Stimulated activated effector memory CD8-positive, alpha-beta T cell treated with anti-CD3 and anti-CD28 coated beads, Interleukin-12 subunit alpha, Interleukin-12 subunit beta, amount 100 ng/mL, for 72 hours (primary cell): ENCODE results near the gene CHST2.

ENCODE experiments used
- ATAC-seq: fragments of 150-1000 bp; cut with Tn5 transposase; 2 replicates; pipeline ENCODE4 v1.10.0; 2021
- DNase-seq, 2 donors: peaks; one replicate each; pipeline ENCODE4 v3.0.0; 2021 to 2022; ENCODE audit warnings: low spot score in 2 of 2
- H3K27ac Mint-ChIP-seq: one replicate; pipeline ENCODE4 v1.8.0; 2022; ENCODE audit warnings: mild to moderate bottlenecking, mixed read lengths
- H3K36me3 Mint-ChIP-seq: one replicate; pipeline ENCODE4 v1.8.0; 2022; ENCODE audit warnings: mild to moderate bottlenecking, mixed read lengths
- H3K4me1 Mint-ChIP-seq: one replicate; pipeline ENCODE4 v1.8.0; 2022; ENCODE audit warnings: mixed read lengths
- H3K4me3 Mint-ChIP-seq: one replicate; pipeline ENCODE4 v1.8.0; 2022; ENCODE audit warnings: mild to moderate bottlenecking, mixed read lengths
- H3K9me3 Mint-ChIP-seq: one replicate; pipeline ENCODE4 v1.8.0; 2022; ENCODE audit warnings: mixed read lengths

CHST2 gene

DNA sequence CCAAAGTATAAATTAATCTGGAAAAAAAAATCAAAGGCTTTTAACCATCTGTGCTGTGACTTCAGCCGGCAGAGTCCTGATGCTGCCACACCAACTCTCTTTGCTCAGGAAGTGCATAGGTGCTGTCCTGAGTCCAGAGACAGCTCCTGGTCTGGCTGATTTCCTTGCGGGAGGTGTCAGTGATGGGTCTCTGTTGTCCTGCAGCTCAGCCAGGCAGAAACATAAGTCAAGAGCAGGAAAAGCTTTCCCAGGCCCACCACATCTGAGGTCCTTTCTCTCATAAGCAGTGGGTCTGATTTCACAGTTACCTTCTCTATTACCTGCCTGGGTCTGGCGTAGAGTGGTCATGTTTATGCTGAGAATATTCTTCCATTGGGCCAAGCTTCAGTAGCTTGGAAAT is 19.4 kb downstream of the CHST2 start:
- Mint-ChIP-seq H3K36me3 (no peaks in the 10 kb centered on the region), H3K27ac (no peak overlapping the region), H3K4me1 (no peaks in the 10 kb centered on the region), H3K9me3 (no peaks in the 10 kb centered on the region), H3K4me3 (no peak overlapping the region)
- ATAC-seq (no peak), DNase-seq (no peak)

DNA sequence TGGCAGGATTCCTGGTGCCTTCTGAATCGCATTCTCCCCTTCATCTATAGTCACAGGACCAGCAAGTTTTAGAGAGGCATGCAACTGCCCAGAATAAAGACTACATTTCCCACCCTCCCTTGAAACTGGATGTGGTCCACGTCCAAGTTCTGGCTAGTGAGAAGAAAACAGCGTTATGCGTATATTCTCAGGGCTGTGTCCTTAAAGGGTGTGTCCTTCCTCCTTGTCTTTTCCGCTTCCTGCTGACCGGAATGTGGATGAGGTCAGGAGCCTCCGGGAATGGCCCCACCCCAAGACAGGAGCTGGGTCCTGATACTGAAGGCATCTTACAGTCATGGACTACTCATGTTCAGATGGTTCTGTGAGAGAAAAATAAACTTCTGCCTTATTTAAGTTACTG is 20.2 kb downstream of the CHST2 start:
- H3K4me1 Mint-ChIP-seq, result no peaks in the 10 kb centered on the region
- DNase-seq (no peak), ATAC-seq (no peak)
- no peaks in the 10 kb centered on the region for H3K9me3 Mint-ChIP-seq
- no peak overlapping the region for H3K4me3 Mint-ChIP-seq
- no peaks in the 10 kb centered on the region for H3K36me3 Mint-ChIP-seq
- H3K27ac Mint-ChIP-seq, result no peak overlapping the region

DNA sequence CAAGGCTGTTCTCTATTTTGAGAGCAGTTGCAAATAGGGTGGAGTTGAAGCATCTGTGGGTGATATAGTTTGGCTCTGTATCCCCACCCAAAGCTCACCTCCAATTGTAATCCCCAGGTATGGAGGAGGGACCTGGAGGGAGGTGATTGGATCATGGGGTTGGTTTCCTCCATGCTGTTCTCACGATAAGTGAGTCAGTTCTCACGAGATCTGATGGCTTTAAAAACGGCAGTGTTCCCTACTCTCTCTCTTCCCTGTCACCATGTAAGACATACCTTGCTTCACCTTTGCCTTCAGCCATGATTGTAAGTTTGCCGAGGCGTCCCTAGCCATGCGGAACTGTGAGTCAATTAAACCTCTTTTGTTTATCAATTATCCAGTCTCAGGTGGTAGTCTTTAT is 21.0 kb downstream of the CHST2 start:
- H3K4me3 Mint-ChIP-seq, result no peak overlapping the region
- no peaks in the 10 kb centered on the region for H3K9me3 Mint-ChIP-seq
- no peak overlapping the region for H3K27ac Mint-ChIP-seq
- DNase-seq (no peak), ATAC-seq (no peak)
- no peaks in the 10 kb centered on the region for H3K4me1 Mint-ChIP-seq
- H3K36me3 Mint-ChIP-seq, result no peaks in the 10 kb centered on the region

DNA sequence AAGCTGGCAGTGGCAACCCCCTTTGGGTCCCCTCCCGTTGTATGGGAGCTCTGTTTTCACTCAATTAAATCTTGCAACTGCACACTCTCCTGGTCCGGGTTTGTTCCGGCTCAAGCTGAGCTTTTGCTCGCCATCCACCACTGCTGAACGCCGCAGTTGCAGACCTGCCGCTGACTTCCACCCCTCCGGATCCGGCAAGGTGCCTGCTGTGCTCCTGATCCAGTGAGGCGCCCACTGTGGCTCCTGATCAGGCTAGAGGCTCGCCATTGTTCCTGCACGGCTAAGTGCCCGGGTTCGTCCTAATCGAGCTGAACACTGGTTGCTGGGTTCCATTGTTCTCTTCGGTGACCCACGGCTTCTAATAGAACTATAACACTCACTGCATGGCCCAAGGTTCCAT is 22.8 kb downstream of the CHST2 start:
- no peak for DNase-seq
- no peaks in the 10 kb centered on the region for H3K4me1 Mint-ChIP-seq
- H3K9me3 Mint-ChIP-seq, result no peaks in the 10 kb centered on the region
- no peak overlapping the region for H3K4me3 Mint-ChIP-seq
- ATAC-seq, result no peak
- H3K27ac Mint-ChIP-seq, result no peak overlapping the region
- H3K36me3 Mint-ChIP-seq, result no peaks in the 10 kb centered on the region

DNA sequence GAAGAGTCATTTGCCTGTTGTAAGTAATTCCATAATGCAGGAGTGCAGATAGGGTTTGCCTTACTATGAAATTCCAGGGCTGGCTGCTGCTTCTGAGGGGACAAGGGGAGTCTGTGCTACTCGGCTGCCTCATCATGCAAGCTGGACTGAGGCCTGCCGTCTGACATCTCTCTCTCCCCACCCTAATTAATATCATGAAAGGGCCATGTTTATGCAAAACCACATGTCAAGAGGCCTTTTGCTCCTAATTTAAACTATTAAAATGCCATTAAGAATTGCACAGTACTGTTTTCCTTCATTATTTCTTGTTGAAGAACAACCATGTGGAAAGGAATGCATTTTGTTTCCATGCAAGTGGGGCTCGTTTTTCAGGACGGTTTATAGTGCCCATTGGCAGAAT is 26.3 kb downstream of the CHST2 start:
- Mint-ChIP-seq H3K4me3 (no peak overlapping the region), H3K9me3 (no peaks in the 10 kb centered on the region), H3K4me1 (no peaks in the 10 kb centered on the region), H3K36me3 (no peaks in the 10 kb centered on the region), H3K27ac (no peak overlapping the region)
- DNase-seq (no peak), ATAC-seq (no peak)

DNA sequence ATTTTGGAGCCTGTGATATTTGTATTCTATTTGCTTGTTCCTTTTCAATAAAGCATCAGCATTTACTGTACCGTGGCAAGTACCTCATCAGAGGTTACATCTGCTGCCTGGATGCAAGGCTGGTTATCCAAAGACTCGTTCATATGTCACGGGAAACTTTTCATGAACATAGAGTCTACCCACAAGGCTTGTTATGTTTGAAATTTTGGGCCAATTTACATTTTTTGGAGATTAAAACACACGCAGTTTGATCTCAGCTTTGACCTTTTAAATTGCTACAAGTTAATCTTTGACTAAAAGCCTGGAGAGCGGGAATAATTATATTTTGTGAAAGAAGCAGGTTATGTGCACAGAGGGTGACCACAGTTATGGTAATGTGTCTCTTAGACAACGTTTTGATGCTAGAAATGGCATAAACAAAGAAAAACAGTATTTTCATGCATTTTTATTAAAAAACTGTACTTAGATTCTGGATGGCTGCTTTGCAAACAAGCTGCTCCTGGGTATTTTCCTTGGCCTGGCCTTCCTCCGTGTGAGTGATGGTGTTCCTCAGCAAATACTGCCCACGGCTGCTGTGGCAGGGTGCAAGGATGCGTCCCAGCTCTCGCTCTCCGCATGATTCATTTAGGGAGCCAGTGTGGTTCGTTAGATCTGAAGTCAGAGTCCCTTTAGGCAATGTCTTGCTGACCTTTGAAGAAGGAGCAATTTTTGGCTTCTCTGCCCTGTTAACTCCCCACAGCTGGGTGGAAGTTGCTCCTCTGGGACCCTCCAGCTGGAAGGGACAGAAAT is 27.1 kb downstream of the CHST2 start:
- H3K9me3 Mint-ChIP-seq, result no peaks in the 10 kb centered on the region
- no peak overlapping the region for H3K4me3 Mint-ChIP-seq
- H3K4me1 Mint-ChIP-seq, result no peaks in the 10 kb centered on the region
- ATAC-seq (no peak), DNase-seq (no peak)
- H3K36me3 Mint-ChIP-seq, result no peaks in the 10 kb centered on the region
- H3K27ac Mint-ChIP-seq, result no peak overlapping the region

DNA sequence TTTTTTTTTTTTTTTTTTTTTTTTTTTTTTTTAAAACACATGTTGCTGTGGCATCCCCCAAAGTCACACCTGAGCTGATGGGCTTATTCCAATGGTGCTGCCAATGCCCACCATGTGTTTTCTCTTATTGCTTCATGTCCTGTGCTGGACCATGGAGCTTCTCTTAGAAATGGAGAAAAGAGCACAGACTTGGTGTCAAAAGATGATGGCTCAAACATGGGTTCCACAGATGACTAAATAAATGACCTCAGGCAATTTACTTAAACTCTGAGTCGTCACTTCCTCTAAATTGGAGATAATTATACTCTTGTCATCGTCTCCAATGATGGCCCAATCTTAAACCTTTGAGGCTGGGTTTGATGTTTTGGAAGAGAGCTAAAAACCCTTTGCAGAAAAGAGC is 28.1 kb downstream of the CHST2 start:
- no peaks in the 10 kb centered on the region for H3K9me3 Mint-ChIP-seq
- H3K27ac Mint-ChIP-seq, result no peak overlapping the region
- no peaks in the 10 kb centered on the region for H3K36me3 Mint-ChIP-seq
- H3K4me3 Mint-ChIP-seq, result no peak overlapping the region
- DNase-seq (no peak), ATAC-seq (no peak)
- H3K4me1 Mint-ChIP-seq, result no peaks in the 10 kb centered on the region

DNA sequence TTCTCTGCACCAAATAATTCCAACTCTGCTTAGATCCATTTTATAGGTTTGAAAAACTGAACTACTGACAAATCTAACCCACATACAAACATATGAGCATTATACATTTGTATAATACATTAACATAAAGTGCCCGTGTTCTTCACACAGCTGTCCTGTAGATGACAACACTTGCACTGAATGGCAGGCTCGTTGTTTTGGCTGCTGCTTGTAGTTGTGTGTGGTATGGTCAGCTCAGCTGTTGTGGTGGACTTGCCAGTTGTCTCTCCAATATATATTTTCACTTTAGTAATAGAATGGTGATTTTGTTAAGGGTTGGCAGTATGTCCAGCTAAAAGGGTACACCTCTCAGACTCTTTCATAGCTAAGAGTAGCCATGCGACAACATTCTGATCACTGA is 30.5 kb downstream of the CHST2 start:
- H3K9me3 Mint-ChIP-seq, result no peaks in the 10 kb centered on the region
- H3K4me1 Mint-ChIP-seq, result no peaks in the 10 kb centered on the region
- H3K4me3 Mint-ChIP-seq, result no peak overlapping the region
- ATAC-seq (no peak), DNase-seq (no peak)
- H3K27ac Mint-ChIP-seq, result no peak overlapping the region
- no peaks in the 10 kb centered on the region for H3K36me3 Mint-ChIP-seq

DNA sequence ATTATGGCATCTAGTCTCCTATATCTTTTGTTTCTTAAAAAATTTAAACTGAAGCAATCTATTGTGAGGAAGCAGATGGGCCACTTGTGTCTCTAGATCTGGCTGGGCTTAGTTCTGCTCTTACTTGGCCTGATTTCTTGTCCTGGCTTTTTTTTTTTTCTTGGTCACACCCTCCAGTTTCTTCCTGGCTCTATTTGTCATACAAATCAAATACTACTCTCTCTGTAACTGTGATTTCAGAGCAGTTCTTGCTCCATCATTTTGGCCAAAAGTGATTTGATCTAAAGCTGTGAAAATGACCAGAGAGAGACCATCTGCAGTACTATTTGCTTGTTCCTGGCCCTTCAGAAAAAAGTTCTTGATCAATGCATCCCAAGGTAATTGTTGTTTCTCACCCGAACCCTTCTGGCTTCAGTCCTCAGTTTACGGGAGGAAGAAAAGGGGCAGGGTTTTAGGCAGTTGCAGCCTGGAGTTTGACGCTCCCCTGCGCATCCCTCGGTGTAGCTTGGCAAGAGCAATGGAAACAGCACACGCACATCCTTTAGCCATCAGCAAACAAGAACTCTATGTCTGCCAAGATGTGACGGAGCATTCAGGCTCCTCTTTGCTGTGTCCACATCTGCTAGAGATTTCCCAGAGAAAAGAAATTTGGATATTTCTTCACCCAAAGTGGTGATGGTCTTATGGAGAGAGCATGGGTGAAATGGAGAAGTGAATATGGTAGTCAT is 31.6 kb downstream of the CHST2 start:
- no peaks in the 10 kb centered on the region for H3K9me3 Mint-ChIP-seq
- no peak overlapping the region for H3K4me3 Mint-ChIP-seq
- ATAC-seq (no peak), DNase-seq (no peak)
- no peaks in the 10 kb centered on the region for H3K4me1 Mint-ChIP-seq
- no peaks in the 10 kb centered on the region for H3K36me3 Mint-ChIP-seq
- H3K27ac Mint-ChIP-seq, result no peak overlapping the region

DNA sequence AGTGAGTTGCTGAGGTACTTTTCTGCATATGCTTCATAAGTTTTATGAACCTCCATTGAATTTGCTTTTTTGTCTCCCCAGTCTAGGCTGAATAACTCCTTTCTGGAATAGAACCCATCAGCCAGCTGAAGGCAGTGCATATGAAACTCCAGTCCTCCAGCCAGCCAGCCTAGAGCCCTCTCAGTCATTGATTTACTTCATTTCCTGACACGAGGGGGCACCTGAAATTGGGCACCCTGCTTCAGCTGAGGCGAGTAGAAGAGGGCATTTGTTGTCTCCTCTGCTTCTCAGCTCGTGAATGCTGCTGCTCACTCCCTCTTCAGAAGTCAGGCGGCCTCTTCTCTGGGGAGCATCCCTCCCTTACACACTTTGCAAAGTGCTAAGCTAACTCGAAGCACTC is 32.5 kb downstream of the CHST2 start:
- no peak overlapping the region for H3K4me3 Mint-ChIP-seq

DNA sequence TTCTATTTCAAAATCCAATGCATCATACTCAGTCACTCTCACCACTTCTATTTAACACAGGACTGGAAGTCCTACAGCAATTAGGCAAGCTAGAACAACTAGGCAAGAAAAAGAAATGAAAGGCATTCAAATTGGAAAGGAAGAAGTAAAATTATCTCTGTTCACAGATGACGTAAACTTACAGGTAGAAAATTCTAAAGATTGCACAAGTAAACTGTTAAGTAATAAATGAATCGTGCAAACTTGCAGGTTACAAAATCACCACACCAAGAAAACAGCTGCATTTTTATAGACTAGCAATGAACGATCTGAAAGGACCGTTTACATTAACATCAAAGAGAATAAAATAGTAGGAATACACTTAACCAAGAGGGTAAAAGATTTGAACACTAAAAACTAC is 36.2 kb downstream of the CHST2 start:
- H3K27ac Mint-ChIP-seq, result no peak overlapping the region
- no peaks in the 10 kb centered on the region for H3K9me3 Mint-ChIP-seq
- ATAC-seq (no peak), DNase-seq (no peak)
- peaks cover 17% of the 10 kb centered on the region for H3K4me1 Mint-ChIP-seq
- H3K36me3 Mint-ChIP-seq, result no peaks in the 10 kb centered on the region
- H3K4me3 Mint-ChIP-seq, result no peak overlapping the region

More for the DNA sequence above, 32.5 kb downstream of the CHST2 start:
- Mint-ChIP-seq H3K9me3 (no peaks in the 10 kb centered on the region), H3K36me3 (no peaks in the 10 kb centered on the region), H3K27ac (no peak overlapping the region), H3K4me1 (no peaks in the 10 kb centered on the region)
- ATAC-seq (no peak), DNase-seq (no peak)

DNA sequence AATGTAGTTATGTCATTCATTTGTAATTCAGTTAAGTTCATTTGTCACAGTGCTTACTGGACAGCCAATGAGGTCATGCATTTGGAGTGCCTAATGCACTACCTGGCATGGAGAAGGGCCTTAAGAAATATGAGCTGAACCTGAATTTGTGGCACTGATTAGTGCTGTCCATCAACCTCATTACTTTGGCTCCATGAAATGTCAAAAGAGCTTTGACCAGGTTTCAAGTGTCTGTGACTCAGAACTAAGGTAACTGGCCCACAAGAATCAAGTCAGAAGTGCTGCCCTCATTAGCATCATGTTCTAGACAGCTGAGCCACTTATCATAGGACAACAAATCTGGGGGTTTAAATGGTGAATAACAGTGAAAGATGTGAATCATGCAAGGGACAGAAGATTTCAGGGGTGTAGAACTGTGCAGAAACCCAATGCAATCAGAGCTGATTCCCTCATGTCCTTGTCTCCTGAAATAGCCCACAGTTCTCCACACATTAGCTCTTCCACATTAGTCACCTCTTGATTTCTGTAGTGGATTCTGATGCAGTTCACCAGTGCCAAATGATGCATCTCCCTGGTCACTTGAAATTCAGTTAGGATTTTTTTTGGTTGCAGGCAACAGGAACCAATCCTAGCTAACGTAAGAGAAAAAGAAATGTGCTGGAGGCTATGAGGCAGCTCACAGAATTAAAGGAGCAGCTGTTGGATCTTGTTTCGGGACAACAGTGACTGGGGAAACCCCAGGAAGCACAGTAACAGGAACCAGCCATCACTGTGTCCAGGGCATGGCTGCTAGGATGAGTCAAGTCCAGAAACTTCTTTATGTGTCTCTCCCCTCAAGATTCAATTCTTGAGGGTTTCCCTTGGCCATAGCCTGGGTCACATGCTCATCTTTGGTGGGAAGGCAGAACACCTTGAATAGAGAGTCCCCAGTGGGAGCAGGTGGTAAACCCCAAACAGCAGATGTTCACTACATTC is 38.7 kb downstream of the CHST2 start:
- H3K4me3 Mint-ChIP-seq, result no peak overlapping the region
- no peak for DNase-seq
- no peak overlapping the region for H3K27ac Mint-ChIP-seq
- peaks cover 17% of the 10 kb centered on the region for H3K4me1 Mint-ChIP-seq
- ATAC-seq, result peak; percentile 92
- H3K36me3 Mint-ChIP-seq, result no peaks in the 10 kb centered on the region
- H3K9me3 Mint-ChIP-seq, result no peaks in the 10 kb centered on the region

DNA sequence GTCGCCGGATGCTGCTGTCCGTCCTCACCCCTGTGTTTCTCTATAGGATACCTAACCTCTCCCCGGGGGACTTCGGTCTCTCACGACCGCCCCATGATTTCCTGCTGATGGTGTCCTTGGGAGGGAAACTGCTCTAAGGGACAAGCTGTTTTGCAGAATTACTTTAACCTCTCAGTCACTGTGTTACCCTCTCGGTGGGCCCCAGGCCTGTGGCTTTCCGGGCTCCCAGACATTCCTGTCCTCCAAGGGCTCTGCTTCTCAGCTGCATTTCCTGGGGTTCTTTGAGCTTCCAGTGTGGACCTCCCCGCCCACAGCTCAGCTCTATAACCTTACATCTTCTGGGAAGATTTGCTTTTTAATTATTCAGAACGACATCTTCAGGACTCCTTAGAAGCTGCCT is 40.9 kb downstream of the CHST2 start:
- no peak overlapping the region for H3K4me3 Mint-ChIP-seq
- H3K27ac Mint-ChIP-seq, result no peak overlapping the region
- no peak for ATAC-seq
- no peaks in the 10 kb centered on the region for H3K9me3 Mint-ChIP-seq
- DNase-seq, result no peak
- H3K4me1 Mint-ChIP-seq, result peaks cover 34% of the 10 kb centered on the region
- H3K36me3 Mint-ChIP-seq, result no peaks in the 10 kb centered on the region

DNA sequence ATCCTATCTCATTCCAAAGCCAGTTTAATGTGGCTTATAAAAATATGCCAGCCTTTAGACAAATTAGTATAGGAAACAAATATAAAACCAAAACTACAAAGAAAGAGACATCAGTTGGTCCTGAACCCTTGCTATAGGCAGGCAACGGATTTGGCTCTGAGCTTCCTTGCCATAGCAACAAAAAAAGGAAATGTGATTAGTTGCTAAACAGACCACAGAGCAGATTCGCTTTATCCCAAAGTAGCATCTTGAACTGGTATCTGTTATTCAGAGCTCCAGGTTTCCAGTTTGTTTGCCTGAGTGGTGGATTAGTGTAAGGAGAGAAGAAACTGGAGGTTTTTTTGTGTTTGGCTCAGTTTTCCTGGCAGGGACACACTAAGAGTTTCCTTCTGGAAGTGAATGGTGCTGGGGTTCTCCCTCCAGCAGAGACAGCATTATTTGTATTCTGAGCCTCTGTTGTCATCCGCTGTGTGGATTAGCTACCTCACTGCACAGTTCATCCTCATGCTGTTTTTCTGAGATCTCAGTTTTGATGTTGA is 44.1 kb downstream of the CHST2 start:
- Mint-ChIP-seq H3K36me3 (no peaks in the 10 kb centered on the region), H3K4me3 (no peak overlapping the region), H3K4me1 (peaks cover 36% of the 10 kb centered on the region), H3K9me3 (no peaks in the 10 kb centered on the region), H3K27ac (no peak overlapping the region)
- ATAC-seq, result no peak
- no peak for DNase-seq

DNA sequence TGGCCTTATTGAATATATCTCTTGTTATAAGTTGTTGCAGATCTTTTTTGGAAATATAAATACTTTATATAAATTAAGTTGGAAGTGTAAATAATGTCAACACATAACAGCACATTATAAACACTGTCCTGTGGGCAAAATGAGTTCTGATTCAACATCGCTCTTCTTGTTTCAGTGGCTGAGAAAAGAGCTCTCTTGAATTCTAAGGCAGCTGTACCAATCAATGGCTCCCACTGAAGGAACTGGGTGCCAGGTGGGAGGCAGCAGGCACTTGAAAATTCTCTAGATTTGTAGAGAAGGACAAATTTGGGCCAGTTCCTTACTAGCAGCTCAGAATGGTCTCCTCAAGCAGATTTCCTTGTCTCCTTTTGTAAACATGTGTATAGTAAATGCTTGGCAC is 45.6 kb downstream of the CHST2 start:
- Mint-ChIP-seq H3K4me1 (peaks cover 43% of the 10 kb centered on the region), H3K9me3 (no peaks in the 10 kb centered on the region), H3K36me3 (no peaks in the 10 kb centered on the region), H3K4me3 (peak overlapping the region; percentile 35), H3K27ac (peak overlapping the region; percentile 65)
- ATAC-seq (peak; percentile 56), DNase-seq (no peak)
